IPS DF 19.7 (cell line): Measurements from ENCODE around the gene TSC22D1.
"Not testable (repeated sequence)": the region's sequence is repeated elsewhere in the genome, so short reads cannot be mapped to it uniquely, and the experiment has no call there.

Experiments used
- DNase-seq: peaks from one replicate; pipeline ENCODE4 v3.0.0-alpha.2; 2013; ENCODE audit warnings: low read depth, low spot score

Gene TSC22D1

GRCh38 chr13:44573790-44574465, 2.2 kb downstream of the TSC22D1 start:
- DNase-seq: no peak

GRCh38 chr13:44573071-44573470, 3.1 kb downstream of the TSC22D1 start:
- no peak for DNase-seq

GRCh38 chr13:44566601-44567000, 9.5 kb downstream of the TSC22D1 start:
- DNase-seq: no peak

- no peak for DNase-seq
These were observed 10.2 kb downstream of the TSC22D1 start for GRCh38 chr13:44565881-44566280.

- DNase-seq: no peak
These were observed 11.2 kb downstream of the TSC22D1 start for GRCh38 chr13:44564936-44565335.

- DNase-seq: not testable (repeated sequence)
These were observed 13.3 kb downstream of the TSC22D1 start for GRCh38 chr13:44562853-44563252.

GRCh38 chr13:44561351-44561750, 14.8 kb downstream of the TSC22D1 start:
- no peak for DNase-seq

GRCh38 chr13:44557986-44558385, 18.1 kb downstream of the TSC22D1 start:
- no peak for DNase-seq

- DNase-seq: no peak
These were observed 20.9 kb downstream of the TSC22D1 start for GRCh38 chr13:44555207-44555606.

- DNase-seq: no peak
These were observed 26.7 kb downstream of the TSC22D1 start for GRCh38 chr13:44549476-44549875.

GRCh38 chr13:44546164-44546563, 30.0 kb downstream of the TSC22D1 start:
- DNase-seq: no peak

- no peak for DNase-seq
These were observed 32.8 kb downstream of the TSC22D1 start for GRCh38 chr13:44543369-44543768.

GRCh38 chr13:44542361-44542760, 33.8 kb downstream of the TSC22D1 start:
- DNase-seq: no peak

GRCh38 chr13:44541601-44542000, 34.5 kb downstream of the TSC22D1 start:
- DNase-seq: no peak

- DNase-seq: no peak
These were observed 35.2 kb downstream of the TSC22D1 start for GRCh38 chr13:44540761-44541434.

GRCh38 chr13:44537248-44537647, 38.9 kb downstream of the TSC22D1 start:
- DNase-seq: no peak

GRCh38 chr13:44523146-44524015, 52.7 kb downstream of the TSC22D1 start:
- no peak for DNase-seq

- DNase-seq: no peak
These were observed 56.5 kb downstream of the TSC22D1 start for GRCh38 chr13:44519642-44520041.

GRCh38 chr13:44516771-44517170, 59.4 kb downstream of the TSC22D1 start:
- DNase-seq: no peak

- DNase-seq: no peak
These were observed 61.9 kb downstream of the TSC22D1 start for GRCh38 chr13:44514278-44514677.

GRCh38 chr13:44509853-44510252, 66.3 kb downstream of the TSC22D1 start:
- not testable (repeated sequence) for DNase-seq

GRCh38 chr13:44508562-44509077, 67.5 kb downstream of the TSC22D1 start:
- no peak for DNase-seq
